HCT116 (cell line): ENCODE measurements around the gene PAM16. TPM values are rescaled to one million over a fixed set of nuclear protein-coding genes. Genes with fewer than 3 reads are reported as not detected.

Source experiments
- ATAC-seq: fragments of 200-7000 bp; cut with Tn5 transposase; 2 replicates; pipeline ENCODE4 v1.9.1; 2020; ENCODE audit warnings: mild to moderate bottlenecking, moderate library complexity
- BruUV-seq: library from RNA; stranded (reverse); fragments of 400-500 nt; replicated peaks from 2 replicates; lab custom pipeline; 2021; lab: Mats Ljungman, UMichigan
- CTCF ChIA-PET: fragments of 300-600 bp; sonication (Branson Sonifier 250); formaldehyde crosslinking; loops from one replicate; lab custom pipeline; 2021; ENCODE audit warnings: antibody characterized with exemption; lab: Charles Lee
- POLR2A ChIA-PET: fragments of 300-600, 350-600 bp; sonication (Branson Sonifier 250); formaldehyde crosslinking; loops from one replicate; lab custom pipeline; 2021; ENCODE audit warnings: antibody characterized with exemption; lab: Charles Lee
- RAD21 ChIA-PET, 2 experiments: fragments of 300-600 bp; sonication (Branson Sonifier 250); formaldehyde crosslinking; loops; one replicate each; lab custom pipeline; 2023; ENCODE audit warnings: low total read pairs in 2 of 2; ENCODE audit not compliant: uncharacterized antibody in 2 of 2, unreplicated experiment in 2 of 2, low non-redundant PET in 1 of 2; lab: Charles Lee
- DNase-seq: peaks from one replicate; pipeline ENCODE4 v3.0.0-alpha.2; 2010; ENCODE audit warnings: low read depth, low spot score
- H2AFZ ChIP-seq: fragments of 200-600 bp; shearing (Covaris generic), sonication (generic); 2 replicates; pipeline ENCODE4 v1.6.1; 2017; ENCODE audit warnings: low read depth, mixed run types, mixed read lengths, antibody characterized with exemption, low read length; ENCODE audit not compliant: poor library complexity, severe bottlenecking
- H3K27ac ChIP-seq: 2 replicates; pipeline ENCODE4 v1.5.1; 2012; ENCODE audit warnings: low read depth, low read length
- H3K27me3 ChIP-seq: fragments of 200-600 bp; sonication (generic); 2 replicates; pipeline ENCODE4 v1.6.1; 2016; ENCODE audit warnings: mixed run types, low read length, mixed read lengths; ENCODE audit not compliant: insufficient read depth
- H3K36me3 ChIP-seq, 2 experiments: fragments of 200-500 bp in 1 of 2; fragments of 200-600 bp in 1 of 2; sonication (Bioruptor generic) in 1 of 2; sonication (generic) in 1 of 2; 2 replicates each; pipeline versions ENCODE4 v1.5.1 to v1.6.1; 2014 to 2016; ENCODE audit warnings: low read length in 2 of 2, inconsistent platforms in 1 of 2, mixed read lengths in 1 of 2, mixed run types in 1 of 2; ENCODE audit not compliant: insufficient read depth in 2 of 2, control insufficient read depth in 1 of 2
- H3K4me1 ChIP-seq, 2 experiments: fragments of 200-600 bp in 1 of 2; sonication (generic) in 1 of 2; 2 replicates each; pipeline versions ENCODE4 v1.5.1 to v1.6.1; 2012 to 2017; ENCODE audit warnings: low read length in 2 of 2, inconsistent platforms in 1 of 2, mild to moderate bottlenecking in 1 of 2, mixed read lengths in 1 of 2, mixed run types in 1 of 2, moderate library complexity in 1 of 2; ENCODE audit not compliant: insufficient read depth in 2 of 2, control insufficient read depth in 1 of 2
- H3K4me2 ChIP-seq: fragments of 200-600 bp; sonication (generic); 2 replicates; pipeline ENCODE4 v1.6.1; 2017; ENCODE audit warnings: mixed run types, low read length, mixed read lengths
- H3K4me3 ChIP-seq, 2 experiments: fragments of 200-600 bp in 1 of 2; sonication (generic) in 1 of 2; replicated peaks in 1 of 2; 2 replicates each; pipeline ENCODE4 v1.5.1; 2011 to 2016; ENCODE audit warnings: low read length in 2 of 2, control low read depth in 1 of 2, low read depth in 1 of 2, mild to moderate bottlenecking in 1 of 2, mixed read lengths in 1 of 2, mixed run types in 1 of 2
- H3K79me2 ChIP-seq: fragments of 200-600 bp; sonication (generic); 2 replicates; pipeline ENCODE4 v1.6.1; 2017; ENCODE audit warnings: mild to moderate bottlenecking, mixed run types, low read length, moderate library complexity, mixed read lengths; ENCODE audit not compliant: insufficient read depth
- H3K9ac ChIP-seq: fragments of 200-600 bp; sonication (generic); 2 replicates; pipeline ENCODE4 v1.6.1; 2016; ENCODE audit warnings: low read length, mixed read lengths
- H3K9me2 ChIP-seq: fragments of 200-600 bp; sonication (generic), shearing (Covaris generic); 2 replicates; pipeline ENCODE4 v1.6.1; 2017; ENCODE audit warnings: mixed run types, mild to moderate bottlenecking, moderate library complexity; ENCODE audit not compliant: insufficient read depth
- H3K9me3 ChIP-seq, 2 experiments: fragments of 200-500 bp in 1 of 2; fragments of 200-600 bp in 1 of 2; sonication (Bioruptor generic) in 1 of 2; sonication (generic) in 1 of 2; 2 replicates each; pipeline ENCODE4 v1.6.1; 2014 to 2017; ENCODE audit warnings: low read length in 2 of 2, mixed read lengths in 2 of 2, inconsistent platforms in 1 of 2, low read depth in 1 of 2, mild to moderate bottlenecking in 1 of 2, mixed run types in 1 of 2, moderate library complexity in 1 of 2; ENCODE audit not compliant: control insufficient read depth in 1 of 2, insufficient read depth in 1 of 2
- H4K20me1 ChIP-seq: fragments of 200-600 bp; sonication (generic), shearing (Covaris generic); 2 replicates; pipeline ENCODE4 v1.6.1; 2017; ENCODE audit warnings: mixed run types, mild to moderate bottlenecking, moderate library complexity; ENCODE audit not compliant: insufficient read depth
- CBX3 ChIP-seq: IDR thresholded peaks from 2 replicates; pipeline ENCODE4 v1.6.1; 2012; ENCODE audit warnings: low read depth
- CEBPB ChIP-seq: IDR thresholded peaks from 2 replicates; pipeline ENCODE4 v1.6.1; 2012; ENCODE audit warnings: low read depth
- EGR1 ChIP-seq: IDR thresholded peaks from 2 replicates; pipeline ENCODE4 v1.6.1; 2012; ENCODE audit warnings: low read depth
- ELF1 ChIP-seq: IDR thresholded peaks from 2 replicates; pipeline ENCODE4 v1.6.1; 2012; ENCODE audit warnings: low read depth, borderline replicate concordance
- EZH2 ChIP-seq: fragments of 200-600 bp; sonication (generic); IDR thresholded peaks from 2 replicates; pipeline ENCODE4 v1.6.1; 2017; ENCODE audit warnings: antibody characterized with exemption, mixed run types
- POLR2A ChIP-seq: IDR thresholded peaks from 2 replicates; pipeline ENCODE4 v1.7.0; 2011; ENCODE audit warnings: borderline replicate concordance; ENCODE audit not compliant: insufficient read depth, insufficient read length; ENCODE audit errors: extremely low read depth
- RAD21 ChIP-seq: IDR thresholded peaks from 2 replicates; pipeline ENCODE4 v1.6.1; 2012; ENCODE audit warnings: low read depth, mild to moderate bottlenecking
- SIN3A ChIP-seq: IDR thresholded peaks from 2 replicates; pipeline ENCODE4 v1.6.1; 2012; ENCODE audit warnings: low read depth
- SRF ChIP-seq: IDR thresholded peaks from 2 replicates; pipeline ENCODE4 v1.6.1; 2012; ENCODE audit warnings: low read depth
- TCF7L2 ChIP-seq: IDR thresholded peaks from 2 replicates; pipeline ENCODE4 v1.7.0; 2011; ENCODE audit warnings: borderline replicate concordance, inconsistent platforms; ENCODE audit not compliant: insufficient read depth, insufficient read length; ENCODE audit errors: extremely low read depth
- ZNF274 ChIP-seq: fragments of 200-500 bp; sonication (Bioruptor generic); IDR thresholded peaks from 2 replicates; pipeline ENCODE4 v1.6.1; 2014; ENCODE audit warnings: mild to moderate bottlenecking, low read depth, low read length, inconsistent platforms
- intact Hi-C: fragments of 100-400 bp; cut with micrococcal nuclease; formaldehyde crosslinking; loops from 2 replicates; pipeline ENCODE4 v1.10.0; 2022
- total RNA-seq: library from RNA; stranded (reverse); gene quantifications from one replicate; pipeline ENCODE4 v1.2.1, GENCODE V29; 2021; ENCODE audit not compliant: unreplicated experiment
- TF ChIP-seq, protein P1 (sequence below), 3 experiments: fragments of 200-600 bp in 1 of 3; sonication (generic) in 1 of 3; IDR thresholded peaks in 2 of 3; conservative IDR thresholded peaks in 1 of 3; 2 replicates each; pipeline ENCODE4 v1.5.1; 2012 to 2017; ENCODE audit warnings: low read depth in 2 of 3, low read length in 2 of 3, antibody characterized with exemption in 1 of 3, borderline replicate concordance in 1 of 3, control low read depth in 1 of 3, mild to moderate bottlenecking in 1 of 3, mixed read lengths in 1 of 3, mixed run types in 1 of 3, moderate library complexity in 1 of 3; ENCODE audit not compliant: insufficient read depth in 1 of 3
- TF ChIP-seq, protein P2 (sequence below): IDR thresholded peaks from 2 replicates; pipeline ENCODE4 v1.6.1; 2011; ENCODE audit warnings: mild to moderate bottlenecking, low read length, moderate library complexity; ENCODE audit not compliant: insufficient replicate concordance; ENCODE audit errors: extremely low read depth
- TF ChIP-seq, protein P3 (sequence below): IDR thresholded peaks from 2 replicates; pipeline ENCODE4 v1.6.1; 2012
- TF ChIP-seq, protein P4 (sequence below): IDR thresholded peaks from 2 replicates; pipeline ENCODE4 v1.6.1; 2012; ENCODE audit warnings: low read depth
- TF ChIP-seq, protein P5 (sequence below): IDR thresholded peaks from 2 replicates; pipeline ENCODE4 v1.6.1; 2012

Gene PAM16
- total RNA-seq, 1 experiment from 2014 or later = 102 TPM

DNA sequence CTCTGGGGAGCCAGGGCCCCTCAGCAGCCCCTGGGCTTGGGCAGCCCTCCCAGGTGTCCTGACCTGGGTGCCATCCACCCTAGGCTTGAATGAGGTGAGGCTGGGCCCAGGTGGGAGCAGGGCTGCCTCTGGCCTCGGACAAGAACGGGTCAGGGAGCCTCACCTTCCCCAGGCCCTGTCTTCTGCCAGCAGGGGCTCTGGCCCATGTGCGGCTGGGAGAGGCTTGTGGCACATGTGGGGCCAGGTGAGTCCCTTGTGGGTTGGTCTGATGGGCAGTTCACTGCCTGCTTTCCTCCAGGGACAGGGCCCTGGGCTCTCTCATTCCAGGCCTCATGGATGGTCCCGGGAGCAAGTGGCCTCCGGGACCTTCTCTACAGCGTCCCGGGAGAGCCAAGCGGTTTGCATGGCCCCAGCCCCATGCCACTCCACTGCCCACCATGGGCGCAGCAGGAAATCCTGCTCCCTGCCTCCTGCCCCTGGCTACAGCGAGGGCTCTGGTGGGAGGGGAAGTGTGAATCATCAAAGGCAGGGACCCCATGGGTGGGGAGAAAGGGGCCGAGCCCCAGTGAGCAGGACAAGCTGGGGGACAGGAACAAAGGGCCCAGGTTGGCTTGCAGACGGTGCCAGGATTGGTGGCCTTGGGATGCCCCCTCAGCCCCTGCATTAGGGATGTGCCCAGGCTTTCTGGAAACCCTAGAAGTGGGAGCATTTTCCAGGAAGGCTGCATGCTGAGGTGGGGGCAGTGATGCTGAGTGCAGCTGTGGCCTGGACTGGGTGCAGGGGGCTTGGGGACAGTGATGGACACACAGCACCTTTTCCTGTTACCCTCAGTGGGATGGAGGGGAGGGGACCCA is 32.7 kb upstream of the PAM16 start:
- Histone ChIP-seq H3K9me2 (no peaks in the 10 kb centered on the region), H3K27me3 (no peaks in the 10 kb centered on the region), H4K20me1 (no peaks in the 10 kb centered on the region), H3K79me2 (no peaks in the 10 kb centered on the region), H3K36me3 (no peaks in the 10 kb centered on the region), H2AFZ (no peak overlapping the region), H3K9ac (no peak overlapping the region), H3K4me1 (peaks cover 0 to 5% of the 10 kb centered on the region in 2 experiments; a peak in 1 of 4 replicates), H3K27ac (no peak overlapping the region; the same call in 1 of the 2 replicates), H3K4me3 (no peak overlapping the region), H3K9me3 (no peaks in the 10 kb centered on the region), H3K4me2 (no peak overlapping the region)
- DNase-seq (no peak), ATAC-seq (no peak)
- RAD21 ChIA-PET = no interaction called here
- intact Hi-C loops = no loop called here
- TF ChIP-seq ELF1 (no peak), TCF7L2 (no peak), POLR2A (no peak), SIN3A (no peak), SRF (no peak), CBX3 (no peak), EZH2 (no peak), EGR1 (no peak), RAD21 (no peak), ZNF274 (no peak), CEBPB (no peak)
- TF ChIP-seq, protein P1, sequence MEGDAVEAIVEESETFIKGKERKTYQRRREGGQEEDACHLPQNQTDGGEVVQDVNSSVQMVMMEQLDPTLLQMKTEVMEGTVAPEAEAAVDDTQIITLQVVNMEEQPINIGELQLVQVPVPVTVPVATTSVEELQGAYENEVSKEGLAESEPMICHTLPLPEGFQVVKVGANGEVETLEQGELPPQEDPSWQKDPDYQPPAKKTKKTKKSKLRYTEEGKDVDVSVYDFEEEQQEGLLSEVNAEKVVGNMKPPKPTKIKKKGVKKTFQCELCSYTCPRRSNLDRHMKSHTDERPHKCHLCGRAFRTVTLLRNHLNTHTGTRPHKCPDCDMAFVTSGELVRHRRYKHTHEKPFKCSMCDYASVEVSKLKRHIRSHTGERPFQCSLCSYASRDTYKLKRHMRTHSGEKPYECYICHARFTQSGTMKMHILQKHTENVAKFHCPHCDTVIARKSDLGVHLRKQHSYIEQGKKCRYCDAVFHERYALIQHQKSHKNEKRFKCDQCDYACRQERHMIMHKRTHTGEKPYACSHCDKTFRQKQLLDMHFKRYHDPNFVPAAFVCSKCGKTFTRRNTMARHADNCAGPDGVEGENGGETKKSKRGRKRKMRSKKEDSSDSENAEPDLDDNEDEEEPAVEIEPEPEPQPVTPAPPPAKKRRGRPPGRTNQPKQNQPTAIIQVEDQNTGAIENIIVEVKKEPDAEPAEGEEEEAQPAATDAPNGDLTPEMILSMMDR (IDR thresholded peaks at IDR 0.05 in 2 of 3, conservative IDR thresholded peaks at IDR 0.05 in 1 of 3; ENCODE audit: borderline replicate concordance in 1 of 3, insufficient read depth in 1 of 3, low read depth in 2 of 3, low read length in 2 of 3) = no peak
- TF ChIP-seq, protein P2, sequence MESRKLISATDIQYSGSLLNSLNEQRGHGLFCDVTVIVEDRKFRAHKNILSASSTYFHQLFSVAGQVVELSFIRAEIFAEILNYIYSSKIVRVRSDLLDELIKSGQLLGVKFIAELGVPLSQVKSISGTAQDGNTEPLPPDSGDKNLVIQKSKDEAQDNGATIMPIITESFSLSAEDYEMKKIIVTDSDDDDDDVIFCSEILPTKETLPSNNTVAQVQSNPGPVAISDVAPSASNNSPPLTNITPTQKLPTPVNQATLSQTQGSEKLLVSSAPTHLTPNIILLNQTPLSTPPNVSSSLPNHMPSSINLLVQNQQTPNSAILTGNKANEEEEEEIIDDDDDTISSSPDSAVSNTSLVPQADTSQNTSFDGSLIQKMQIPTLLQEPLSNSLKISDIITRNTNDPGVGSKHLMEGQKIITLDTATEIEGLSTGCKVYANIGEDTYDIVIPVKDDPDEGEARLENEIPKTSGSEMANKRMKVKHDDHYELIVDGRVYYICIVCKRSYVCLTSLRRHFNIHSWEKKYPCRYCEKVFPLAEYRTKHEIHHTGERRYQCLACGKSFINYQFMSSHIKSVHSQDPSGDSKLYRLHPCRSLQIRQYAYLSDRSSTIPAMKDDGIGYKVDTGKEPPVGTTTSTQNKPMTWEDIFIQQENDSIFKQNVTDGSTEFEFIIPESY = no peak
- TF ChIP-seq, protein P3, sequence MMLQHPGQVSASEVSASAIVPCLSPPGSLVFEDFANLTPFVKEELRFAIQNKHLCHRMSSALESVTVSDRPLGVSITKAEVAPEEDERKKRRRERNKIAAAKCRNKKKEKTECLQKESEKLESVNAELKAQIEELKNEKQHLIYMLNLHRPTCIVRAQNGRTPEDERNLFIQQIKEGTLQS = no peak
- TF ChIP-seq, protein P4, sequence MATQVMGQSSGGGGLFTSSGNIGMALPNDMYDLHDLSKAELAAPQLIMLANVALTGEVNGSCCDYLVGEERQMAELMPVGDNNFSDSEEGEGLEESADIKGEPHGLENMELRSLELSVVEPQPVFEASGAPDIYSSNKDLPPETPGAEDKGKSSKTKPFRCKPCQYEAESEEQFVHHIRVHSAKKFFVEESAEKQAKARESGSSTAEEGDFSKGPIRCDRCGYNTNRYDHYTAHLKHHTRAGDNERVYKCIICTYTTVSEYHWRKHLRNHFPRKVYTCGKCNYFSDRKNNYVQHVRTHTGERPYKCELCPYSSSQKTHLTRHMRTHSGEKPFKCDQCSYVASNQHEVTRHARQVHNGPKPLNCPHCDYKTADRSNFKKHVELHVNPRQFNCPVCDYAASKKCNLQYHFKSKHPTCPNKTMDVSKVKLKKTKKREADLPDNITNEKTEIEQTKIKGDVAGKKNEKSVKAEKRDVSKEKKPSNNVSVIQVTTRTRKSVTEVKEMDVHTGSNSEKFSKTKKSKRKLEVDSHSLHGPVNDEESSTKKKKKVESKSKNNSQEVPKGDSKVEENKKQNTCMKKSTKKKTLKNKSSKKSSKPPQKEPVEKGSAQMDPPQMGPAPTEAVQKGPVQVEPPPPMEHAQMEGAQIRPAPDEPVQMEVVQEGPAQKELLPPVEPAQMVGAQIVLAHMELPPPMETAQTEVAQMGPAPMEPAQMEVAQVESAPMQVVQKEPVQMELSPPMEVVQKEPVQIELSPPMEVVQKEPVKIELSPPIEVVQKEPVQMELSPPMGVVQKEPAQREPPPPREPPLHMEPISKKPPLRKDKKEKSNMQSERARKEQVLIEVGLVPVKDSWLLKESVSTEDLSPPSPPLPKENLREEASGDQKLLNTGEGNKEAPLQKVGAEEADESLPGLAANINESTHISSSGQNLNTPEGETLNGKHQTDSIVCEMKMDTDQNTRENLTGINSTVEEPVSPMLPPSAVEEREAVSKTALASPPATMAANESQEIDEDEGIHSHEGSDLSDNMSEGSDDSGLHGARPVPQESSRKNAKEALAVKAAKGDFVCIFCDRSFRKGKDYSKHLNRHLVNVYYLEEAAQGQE = no peak
- TF ChIP-seq, protein P5, sequence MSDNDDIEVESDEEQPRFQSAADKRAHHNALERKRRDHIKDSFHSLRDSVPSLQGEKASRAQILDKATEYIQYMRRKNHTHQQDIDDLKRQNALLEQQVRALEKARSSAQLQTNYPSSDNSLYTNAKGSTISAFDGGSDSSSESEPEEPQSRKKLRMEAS = no peak
- POLR2A ChIA-PET = no interaction called here
- CTCF ChIA-PET = no interaction called here
- BruUV-seq = no TSS peak
